B cell (primary cell): ENCODE measurements around the gene SHANK1. TPM values are rescaled to one million over a fixed set of nuclear protein-coding genes. Genes with fewer than 3 reads are reported as not detected.

Experiments used
- ATAC-seq: fragments of 200-7000 bp; cut with Tn5 transposase; one replicate; pipeline ENCODE4 v1.10.0; 2021; ENCODE audit warnings: low read depth, mild to moderate bottlenecking, moderate number of reproducible peaks, moderate library complexity
- CTCF ChIA-PET: fragments of 350-600 bp; sonication (Branson Sonifier 250); formaldehyde crosslinking; loops from one replicate; lab custom pipeline; 2021; ENCODE audit warnings: antibody characterized with exemption, inconsistent platforms; lab: Charles Lee
- POLR2A ChIA-PET: fragments of 350-600 bp; sonication (Branson Sonifier 250); formaldehyde crosslinking; loops from one replicate; lab custom pipeline; 2021; ENCODE audit warnings: antibody characterized with exemption; lab: Charles Lee
- DNase-seq: peaks from one replicate; pipeline ENCODE4 v3.0.0; 2013
- H2AFZ ChIP-seq: 2 replicates; pipeline ENCODE4 v1.6.1; 2012; ENCODE audit warnings: mild to moderate bottlenecking, low read depth, low read length; ENCODE audit not compliant: insufficient read depth, poor library complexity, severe bottlenecking
- H3K27ac ChIP-seq, 2 donors: 1 replicate in 1 of 2; 2 replicates in 1 of 2; pipeline ENCODE4 v1.5.1; 2012 to 2013; ENCODE audit warnings: low read length in 2 of 2, mild to moderate bottlenecking in 2 of 2, moderate library complexity in 1 of 2
- H3K27me3 ChIP-seq, 4 experiments: fragments of 200-600 bp in 1 of 4; sonication (generic) in 1 of 4; replicated peaks in 1 of 4; 1 replicate in 2 of 4; 2 replicates in 2 of 4; pipeline versions ENCODE4 v1.6.1 to v1.7.0; 2013 to 2016; ENCODE audit warnings: low read length in 3 of 4, mild to moderate bottlenecking in 2 of 4, mixed read lengths in 1 of 4, moderate library complexity in 1 of 4; ENCODE audit not compliant: insufficient read depth in 4 of 4, control insufficient read depth in 3 of 4; ENCODE audit errors: control extremely low read depth in 1 of 4
- H3K36me3 ChIP-seq, 2 experiments: replicated peaks in 1 of 2; 1 replicate in 1 of 2; 2 replicates in 1 of 2; pipeline versions ENCODE4 v1.6.1 to v1.7.1; 2013; ENCODE audit warnings: low read length in 1 of 2; ENCODE audit not compliant: insufficient read depth in 2 of 2, control insufficient read depth in 1 of 2; ENCODE audit errors: control extremely low read depth in 1 of 2, extremely low read depth in 1 of 2
- H3K4me1 ChIP-seq, 2 donors: fragments of 200-600 bp in 1 of 2; sonication (generic) in 1 of 2; 1 replicate in 1 of 2; 2 replicates in 1 of 2; pipeline versions ENCODE4 v1.5.1 to v1.6.1; 2013 to 2017; ENCODE audit warnings: low read length in 2 of 2; ENCODE audit not compliant: control insufficient read depth in 2 of 2, insufficient read depth in 2 of 2
- H3K4me2 ChIP-seq: replicated peaks from 2 replicates; pipeline ENCODE3; 2012; ENCODE audit warnings: mild to moderate bottlenecking, low read depth, low read length; ENCODE audit not compliant: poor library complexity, severe bottlenecking
- H3K4me3 ChIP-seq, 5 experiments: fragments of 200-600 bp in 1 of 5; sonication (generic) in 1 of 5; 1 replicate in 3 of 5; 2 replicates in 2 of 5; pipeline versions ENCODE4 v1.5.1 to v1.7.0; 2011 to 2016; ENCODE audit warnings: low read length in 4 of 5, mild to moderate bottlenecking in 4 of 5, low read depth in 2 of 5, control low read depth in 1 of 5, moderate library complexity in 1 of 5; ENCODE audit not compliant: insufficient read depth in 1 of 5; ENCODE audit errors: control extremely low read depth in 1 of 5, extremely low read depth in 1 of 5
- H3K79me2 ChIP-seq: fragments of 200-600 bp; sonication (generic); one replicate; pipeline ENCODE4 v1.6.0; 2016; ENCODE audit warnings: low read length; ENCODE audit not compliant: control insufficient read depth, insufficient read depth
- H3K9ac ChIP-seq: fragments of 200-600 bp; sonication (generic); 2 replicates; pipeline ENCODE4 v1.6.1; 2017; ENCODE audit warnings: mild to moderate bottlenecking, low read length, moderate library complexity
- H3K9me3 ChIP-seq, 3 donors: one replicate each; pipeline versions ENCODE4 v1.6.1 to v1.7.1; 2013; ENCODE audit warnings: low read length in 2 of 3; ENCODE audit not compliant: control insufficient read depth in 2 of 3, insufficient read depth in 1 of 3; ENCODE audit errors: control extremely low read depth in 1 of 3
- H4K20me1 ChIP-seq: 2 replicates; pipeline ENCODE4 v1.6.0; 2012; ENCODE audit warnings: mild to moderate bottlenecking, low read length; ENCODE audit not compliant: insufficient read depth, control insufficient read depth, poor library complexity, severe bottlenecking
- H3K27ac Mint-ChIP-seq: one replicate; pipeline ENCODE4 v1.8.0; 2021; ENCODE audit warnings: mixed read lengths
- H3K27me3 Mint-ChIP-seq: one replicate; pipeline ENCODE4 v1.8.0; 2021; ENCODE audit warnings: mixed read lengths
- H3K4me1 Mint-ChIP-seq: one replicate; pipeline ENCODE4 v1.8.0; 2021; ENCODE audit warnings: mixed read lengths
- H3K4me3 Mint-ChIP-seq: one replicate; pipeline ENCODE4 v1.8.0; 2021; ENCODE audit warnings: mixed read lengths
- H3K9me3 Mint-ChIP-seq: one replicate; pipeline ENCODE4 v1.8.0; 2022; ENCODE audit warnings: mixed read lengths; ENCODE audit not compliant: insufficient read depth
- CTCF ChIP-seq: fragments of 200-600 bp; IDR thresholded peaks from one replicate; pipeline ENCODE4 v1.8.0; 2022; ENCODE audit warnings: antibody characterized with exemption, mild to moderate bottlenecking
- EZH2 ChIP-seq: IDR thresholded peaks from 2 replicates; pipeline ENCODE4 v1.6.1; 2012; ENCODE audit warnings: borderline replicate concordance, low read depth, mild to moderate bottlenecking, moderate library complexity, low read length; ENCODE audit not compliant: insufficient read depth, poor library complexity, severe bottlenecking
- WGBS: methylation state at CpG from one replicate; pipeline ENCODE4 v1.1.5; 2013; ENCODE audit warnings: missing lambda C conversion rate; ENCODE audit not compliant: insufficient coverage; 5-methylcytosine and 5-hydroxymethylcytosine counted together
- intact Hi-C: fragments of 100-400 bp; cut with micrococcal nuclease; formaldehyde crosslinking; loops from one replicate; pipeline ENCODE4 v1.10.0; 2022
- polyA plus RNA-seq: library from polyadenylated mRNA; depleted of rRNA; stranded (reverse); fragments of >200 nt; gene quantifications from 2 replicates; pipeline ENCODE4 v1.2.3, GENCODE V29; 2012
- total RNA-seq, 2 donors: library from RNA; stranded (reverse); fragments of 120-200 nt in 1 of 2; gene quantifications; 1 replicate in 1 of 2; 2 replicates in 1 of 2; pipeline versions ENCODE4 v1.2.3 to v1.2.4, GENCODE V29; 2013 to 2022

The SHANK1 gene
- total and polyA plus RNA-seq, 2 donors (not counting 1 experiment from before 2014, with no cell fraction given), result not detected

GRCh38 chr19:50724522-50725217 is 5.1 kb upstream of the SHANK1 start:
- Mint-ChIP-seq H3K4me3 (peak overlapping the region; percentile 75), H3K4me1 (peaks cover 36% of the 10 kb centered on the region), H3K9me3 (no peaks in the 10 kb centered on the region), H3K27ac (peak overlapping the region; percentile 46), H3K27me3 (peaks cover 60% of the 10 kb centered on the region)
- peaks cover 23 to 28% of the 10 kb centered on the region in 2 donors for H3K4me1 ChIP-seq
- H3K36me3 ChIP-seq, result no peaks in the 10 kb centered on the region
- 1% methylated on average over 65 of the region's 65 CpGs for WGBS
- peak overlapping the region in 4 of 5 experiments; percentile 43 to 53 (median 48) for H3K4me3 ChIP-seq
- H3K79me2 ChIP-seq, result no peaks in the 10 kb centered on the region
- H4K20me1 ChIP-seq, result no peaks in the 10 kb centered on the region
- TF ChIP-seq EZH2, result no peak
- peak; percentile 50 for TF ChIP-seq CTCF
- peak; percentile 87 for ATAC-seq
- CTCF ChIA-PET, result interaction anchor here (1.3 to 2.4 kb wide), 3 partner anchors 55 to 198 kb away, joined by 3 to 6 read pairs (median 5); no protein-coding TSS in a partner anchor
- intact Hi-C loops, result loop anchor here (2.0 kb wide), 1 partner anchor 356 kb away; no protein-coding TSS in a partner anchor
- peak overlapping the region; percentile 55 for H3K9ac ChIP-seq
- peaks cover 0 to 59% (median 3%) of the 10 kb centered on the region in 3 donors for H3K9me3 ChIP-seq
- POLR2A ChIA-PET, result no interaction called here
- peak; percentile 92 for DNase-seq
- no peak overlapping the region for H3K27ac ChIP-seq
- H3K4me2 ChIP-seq, result peak overlapping the region; percentile 69
- H2AFZ ChIP-seq, result peak overlapping the region; percentile 73
- H3K27me3 ChIP-seq, result peaks cover 0 to 83% (median 27%) of the 10 kb centered on the region in 4 experiments
